ENCODE data around the gene PAPOLA.

PAPOLA gene

DNA sequence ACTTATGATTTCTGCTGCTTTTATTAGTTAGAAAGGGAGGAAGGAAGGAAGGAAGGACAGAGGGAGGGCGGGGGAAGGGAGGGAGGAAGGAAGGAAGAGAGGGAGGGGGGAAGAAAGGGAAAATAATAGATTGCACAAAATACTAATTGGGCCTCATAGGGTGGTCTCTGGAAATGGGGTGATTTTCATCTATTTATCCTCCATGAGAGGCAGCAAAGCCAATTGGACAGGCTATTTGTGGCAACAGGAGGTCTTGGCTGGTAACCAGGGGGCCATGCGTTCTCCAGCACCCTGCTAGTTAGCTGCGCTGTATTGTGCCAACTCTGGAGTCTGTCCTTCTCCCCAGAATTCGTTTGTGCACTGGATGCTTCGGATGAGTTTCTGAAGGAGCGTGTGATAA lies 24.1 kb upstream of the PAPOLA start:
- H3K27me3 ChIP-seq (ENCODE audit: control insufficient read depth, insufficient read depth, low read length): no peaks in the 10 kb centered on the region
- no peak overlapping the region for H2AFZ ChIP-seq
- no peak overlapping the region for H3K4me2 ChIP-seq (ENCODE audit: low read length)
- H3K9me3 ChIP-seq (ENCODE audit: control insufficient read depth, low read length): no peaks in the 10 kb centered on the region
- no peak overlapping the region for H3K9ac ChIP-seq
- no peak overlapping the region for H3K27ac ChIP-seq
- H3K79me2 ChIP-seq: no peaks in the 10 kb centered on the region
- no peaks in the 10 kb centered on the region for H3K36me3 ChIP-seq (ENCODE audit: control insufficient read depth, insufficient read depth, low read length)
- H3K4me3 ChIP-seq (ENCODE audit: low read depth, low read length): no peak overlapping the region
- H3K4me1 ChIP-seq: no peaks in the 10 kb centered on the region
- TF ChIP-seq, protein P1, sequence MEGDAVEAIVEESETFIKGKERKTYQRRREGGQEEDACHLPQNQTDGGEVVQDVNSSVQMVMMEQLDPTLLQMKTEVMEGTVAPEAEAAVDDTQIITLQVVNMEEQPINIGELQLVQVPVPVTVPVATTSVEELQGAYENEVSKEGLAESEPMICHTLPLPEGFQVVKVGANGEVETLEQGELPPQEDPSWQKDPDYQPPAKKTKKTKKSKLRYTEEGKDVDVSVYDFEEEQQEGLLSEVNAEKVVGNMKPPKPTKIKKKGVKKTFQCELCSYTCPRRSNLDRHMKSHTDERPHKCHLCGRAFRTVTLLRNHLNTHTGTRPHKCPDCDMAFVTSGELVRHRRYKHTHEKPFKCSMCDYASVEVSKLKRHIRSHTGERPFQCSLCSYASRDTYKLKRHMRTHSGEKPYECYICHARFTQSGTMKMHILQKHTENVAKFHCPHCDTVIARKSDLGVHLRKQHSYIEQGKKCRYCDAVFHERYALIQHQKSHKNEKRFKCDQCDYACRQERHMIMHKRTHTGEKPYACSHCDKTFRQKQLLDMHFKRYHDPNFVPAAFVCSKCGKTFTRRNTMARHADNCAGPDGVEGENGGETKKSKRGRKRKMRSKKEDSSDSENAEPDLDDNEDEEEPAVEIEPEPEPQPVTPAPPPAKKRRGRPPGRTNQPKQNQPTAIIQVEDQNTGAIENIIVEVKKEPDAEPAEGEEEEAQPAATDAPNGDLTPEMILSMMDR (IDR thresholded peaks at IDR 0.05): no peak

DNA sequence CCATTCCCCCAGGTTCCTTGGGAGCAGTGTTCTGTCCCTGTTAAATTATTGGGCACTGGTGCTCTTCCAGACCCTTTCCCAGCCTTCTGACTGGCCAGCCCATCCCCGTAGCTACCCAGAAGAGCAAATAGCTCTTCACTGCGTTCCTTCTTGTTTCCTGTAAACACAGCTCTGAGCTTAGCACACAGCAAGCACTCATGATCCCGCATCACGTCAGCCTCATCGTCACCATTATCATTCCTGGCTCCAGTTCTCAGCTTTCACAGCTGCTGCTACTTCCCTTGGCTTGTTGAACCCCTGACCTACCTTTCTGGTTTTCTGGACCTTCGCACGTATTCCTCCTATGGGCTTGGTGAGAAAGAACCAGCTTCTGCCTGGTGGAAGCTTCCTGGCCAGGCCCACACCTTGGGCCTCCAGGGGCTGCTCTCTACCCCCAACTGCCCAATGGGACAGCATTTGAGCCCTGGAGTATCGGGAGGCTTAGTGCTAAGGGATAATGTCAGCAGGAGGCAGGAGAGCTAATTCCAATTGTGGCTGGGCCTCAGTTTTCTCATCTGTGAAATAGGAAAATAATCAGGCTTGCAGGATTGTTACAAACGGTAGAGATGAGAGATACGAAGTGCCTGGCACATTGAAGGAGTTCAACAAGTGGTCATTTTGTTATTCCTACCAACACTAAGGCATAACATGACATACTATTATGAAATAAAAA lies 22.6 kb upstream of the PAPOLA start:
- H3K9me3 ChIP-seq (ENCODE audit: control insufficient read depth, low read length): no peaks in the 10 kb centered on the region
- no peak overlapping the region for H3K4me3 ChIP-seq (ENCODE audit: low read depth, low read length)
- H3K36me3 ChIP-seq (ENCODE audit: control insufficient read depth, insufficient read depth, low read length): no peaks in the 10 kb centered on the region
- H3K27ac ChIP-seq: no peak overlapping the region
- H3K4me1 ChIP-seq: no peaks in the 10 kb centered on the region
- no peaks in the 10 kb centered on the region for H3K27me3 ChIP-seq (ENCODE audit: control insufficient read depth, insufficient read depth, low read length)
- H3K4me2 ChIP-seq (ENCODE audit: low read length): no peak overlapping the region
- H3K9ac ChIP-seq: no peak overlapping the region
- TF ChIP-seq, protein P1 (IDR thresholded peaks at IDR 0.05): no peak
- no peak overlapping the region for H2AFZ ChIP-seq
- H3K79me2 ChIP-seq: no peaks in the 10 kb centered on the region

- Histone ChIP-seq H3K27ac (no peak overlapping the region), H3K79me2 (no peaks in the 10 kb centered on the region), H3K4me1 (no peaks in the 10 kb centered on the region), H3K9me3 (ENCODE audit: control insufficient read depth, low read length) (no peaks in the 10 kb centered on the region), H3K9ac (no peak overlapping the region), H3K27me3 (ENCODE audit: control insufficient read depth, insufficient read depth, low read length) (no peaks in the 10 kb centered on the region), H3K36me3 (ENCODE audit: control insufficient read depth, insufficient read depth, low read length) (no peaks in the 10 kb centered on the region), H2AFZ (no peak overlapping the region), H3K4me3 (ENCODE audit: low read depth, low read length) (no peak overlapping the region), H3K4me2 (ENCODE audit: low read length) (no peak overlapping the region)
- TF ChIP-seq, protein P1 (IDR thresholded peaks at IDR 0.05): no peak
Measured at GRCh38 chr14:96481731-96482314, 20.4 kb upstream of the PAPOLA start.

- Histone ChIP-seq H3K27me3 (ENCODE audit: control insufficient read depth, insufficient read depth, low read length) (no peaks in the 10 kb centered on the region), H3K27ac (no peak overlapping the region), H3K36me3 (ENCODE audit: control insufficient read depth, insufficient read depth, low read length) (no peaks in the 10 kb centered on the region), H3K79me2 (no peaks in the 10 kb centered on the region), H2AFZ (no peak overlapping the region), H3K9me3 (ENCODE audit: control insufficient read depth, low read length) (no peaks in the 10 kb centered on the region), H3K9ac (no peak overlapping the region), H3K4me2 (ENCODE audit: low read length) (no peak overlapping the region), H3K4me1 (no peaks in the 10 kb centered on the region), H3K4me3 (ENCODE audit: low read depth, low read length) (no peak overlapping the region)
- TF ChIP-seq, protein P1 (IDR thresholded peaks at IDR 0.05): no peak
Measured at GRCh38 chr14:96482986-96483385, 19.2 kb upstream of the PAPOLA start.

DNA sequence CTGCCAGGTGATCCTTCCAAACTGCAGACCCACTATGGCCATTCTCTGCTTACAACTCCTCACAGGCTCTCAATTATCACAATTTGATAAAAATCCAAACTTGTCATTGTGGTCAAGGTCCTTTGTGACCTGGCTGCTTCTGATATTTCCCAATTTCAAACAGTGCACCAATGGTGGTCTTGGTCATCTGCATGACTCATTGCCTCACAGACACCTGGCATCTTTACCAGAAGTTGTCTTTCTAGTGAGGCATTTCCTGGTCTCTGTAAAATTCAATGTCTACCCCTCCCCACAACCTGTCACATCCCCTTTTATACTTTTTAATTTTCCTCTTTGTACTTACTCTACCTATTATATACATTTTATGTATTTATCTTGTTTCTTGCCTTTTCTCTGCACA lies 17.8 kb upstream of the PAPOLA start:
- H3K9ac ChIP-seq: no peak overlapping the region
- no peaks in the 10 kb centered on the region for H3K36me3 ChIP-seq (ENCODE audit: control insufficient read depth, insufficient read depth, low read length)
- TF ChIP-seq, protein P1 (IDR thresholded peaks at IDR 0.05): no peak
- no peak overlapping the region for H3K4me3 ChIP-seq (ENCODE audit: low read depth, low read length)
- H3K27me3 ChIP-seq (ENCODE audit: control insufficient read depth, insufficient read depth, low read length): no peaks in the 10 kb centered on the region
- H2AFZ ChIP-seq: no peak overlapping the region
- no peak overlapping the region for H3K27ac ChIP-seq
- H3K4me2 ChIP-seq (ENCODE audit: low read length): no peak overlapping the region
- no peaks in the 10 kb centered on the region for H3K79me2 ChIP-seq
- H3K4me1 ChIP-seq: no peaks in the 10 kb centered on the region
- H3K9me3 ChIP-seq (ENCODE audit: control insufficient read depth, low read length): no peaks in the 10 kb centered on the region
